Measurements from ENCODE around the gene AP2B1.

Gene AP2B1

DNA sequence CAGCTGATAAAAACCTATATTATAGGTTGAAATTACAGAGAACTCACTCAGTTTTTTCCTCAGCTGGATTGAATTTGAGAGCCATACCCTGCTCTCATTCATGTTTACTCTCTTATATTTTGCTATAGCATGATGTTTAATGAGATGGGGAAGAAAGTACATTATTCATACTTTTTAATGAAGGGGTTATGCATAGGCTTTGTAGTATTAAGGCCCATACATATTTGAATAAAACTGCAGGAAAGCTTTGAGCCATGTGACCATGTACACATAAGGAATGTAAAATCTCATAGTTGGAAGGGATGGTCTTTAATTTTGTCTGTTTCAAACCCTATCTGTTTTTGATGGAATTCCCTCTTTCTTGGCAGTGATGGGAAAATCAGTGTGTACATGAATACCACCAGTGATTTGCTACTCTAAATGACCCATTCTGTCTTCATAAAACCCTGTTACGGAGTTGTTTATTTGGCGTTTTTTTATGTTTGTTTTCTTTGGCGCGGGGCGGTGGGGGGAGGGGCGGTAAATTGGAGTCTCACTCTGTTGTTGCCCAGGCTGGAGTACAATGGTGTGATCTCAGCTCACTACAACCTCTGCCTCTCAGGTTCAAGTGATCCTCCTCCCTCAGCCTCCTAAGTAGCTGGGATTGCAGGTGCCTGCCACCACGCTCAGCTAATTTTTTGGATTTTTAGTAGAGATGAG, 105.5 kb downstream of the AP2B1 start:
- no peak overlapping the region for H3K4me3 ChIP-seq (ENCODE audit: low read depth, low read length)
- ChIA-PET CTCF (interaction anchor here (1.9 kb wide), 1 partner anchor 55 kb away, joined by 8 read pairs; no protein-coding TSS in a partner anchor), POLR2A (no interaction called here)
- H3K4me1 ChIP-seq (ENCODE audit: control insufficient read depth, insufficient read depth, low read length) = no peaks in the 10 kb centered on the region
- H3K36me3 ChIP-seq (ENCODE audit: control insufficient read depth in 2 of 2, insufficient read depth in 1 of 2, low read length in 2 of 2) = peaks cover 44 to 73% of the 10 kb centered on the region in 2 experiments
- TF ChIP-seq ZNF600 (tag by site-specific recombination; IDR thresholded peaks at IDR 0.05) (peak; percentile 30; the same call in 1 of the 2 replicates), OSR2 (tag by site-specific recombination; IDR thresholded peaks at IDR 0.05) (peak; percentile 56), BCL6B (tag by site-specific recombination; IDR thresholded peaks at IDR 0.05) (peak; percentile 20; the same call in 1 of the 2 replicates), ZNF23 (tag by site-specific recombination; IDR thresholded peaks at IDR 0.05; ENCODE audit: borderline replicate concordance) (no peak), ZNF843 (tag by site-specific recombination; IDR thresholded peaks at IDR 0.05) (0 out of 2 replicates have a peak, but pooled peaks have one; percentile 18), REPIN1 (tag by site-specific recombination; IDR thresholded peaks at IDR 0.05; ENCODE audit: low read depth) (no peak), ZNF366 (tag by site-specific recombination; conservative IDR thresholded peaks at IDR 0.05) (no peak), SP2 (tag by site-specific recombination; IDR thresholded peaks at IDR 0.05) (no peak), ZNF2 (tag by site-specific recombination; IDR thresholded peaks at IDR 0.05) (0 out of 2 replicates have a peak, but pooled peaks have one; percentile 23), ZNF707 (tag by site-specific recombination; IDR thresholded peaks at IDR 0.05) (no peak), ZNF548 (tag by site-specific recombination; IDR thresholded peaks at IDR 0.05) (peak; percentile 24; the same call in 1 of the 2 replicates), ZNF19 (tag by site-specific recombination; IDR thresholded peaks at IDR 0.05; ENCODE audit: low read depth) (no peak), ZNF24 (tag by site-specific recombination; IDR thresholded peaks at IDR 0.05) (no peak), ZNF341 (tag by site-specific recombination; IDR thresholded peaks at IDR 0.05; ENCODE audit: low read depth) (no peak), GLIS1 (tag by site-specific recombination; IDR thresholded peaks at IDR 0.05) (no peak)
- TF ChIP-seq, protein P1, sequence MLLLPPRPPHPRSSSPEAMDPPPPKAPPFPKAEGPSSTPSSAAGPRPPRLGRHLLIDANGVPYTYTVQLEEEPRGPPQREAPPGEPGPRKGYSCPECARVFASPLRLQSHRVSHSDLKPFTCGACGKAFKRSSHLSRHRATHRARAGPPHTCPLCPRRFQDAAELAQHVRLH (tag by site-specific recombination; IDR thresholded peaks at IDR 0.05) = 0 out of 2 replicates have a peak, but pooled peaks have one; percentile 17
- TF ChIP-seq, protein P2, sequence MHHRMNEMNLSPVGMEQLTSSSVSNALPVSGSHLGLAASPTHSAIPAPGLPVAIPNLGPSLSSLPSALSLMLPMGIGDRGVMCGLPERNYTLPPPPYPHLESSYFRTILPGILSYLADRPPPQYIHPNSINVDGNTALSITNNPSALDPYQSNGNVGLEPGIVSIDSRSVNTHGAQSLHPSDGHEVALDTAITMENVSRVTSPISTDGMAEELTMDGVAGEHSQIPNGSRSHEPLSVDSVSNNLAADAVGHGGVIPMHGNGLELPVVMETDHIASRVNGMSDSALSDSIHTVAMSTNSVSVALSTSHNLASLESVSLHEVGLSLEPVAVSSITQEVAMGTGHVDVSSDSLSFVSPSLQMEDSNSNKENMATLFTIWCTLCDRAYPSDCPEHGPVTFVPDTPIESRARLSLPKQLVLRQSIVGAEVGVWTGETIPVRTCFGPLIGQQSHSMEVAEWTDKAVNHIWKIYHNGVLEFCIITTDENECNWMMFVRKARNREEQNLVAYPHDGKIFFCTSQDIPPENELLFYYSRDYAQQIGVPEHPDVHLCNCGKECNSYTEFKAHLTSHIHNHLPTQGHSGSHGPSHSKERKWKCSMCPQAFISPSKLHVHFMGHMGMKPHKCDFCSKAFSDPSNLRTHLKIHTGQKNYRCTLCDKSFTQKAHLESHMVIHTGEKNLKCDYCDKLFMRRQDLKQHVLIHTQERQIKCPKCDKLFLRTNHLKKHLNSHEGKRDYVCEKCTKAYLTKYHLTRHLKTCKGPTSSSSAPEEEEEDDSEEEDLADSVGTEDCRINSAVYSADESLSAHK (tag by site-specific recombination; IDR thresholded peaks at IDR 0.05) = peak; percentile 55; the same call in 1 of the 2 replicates
- TF ChIP-seq, protein P3, sequence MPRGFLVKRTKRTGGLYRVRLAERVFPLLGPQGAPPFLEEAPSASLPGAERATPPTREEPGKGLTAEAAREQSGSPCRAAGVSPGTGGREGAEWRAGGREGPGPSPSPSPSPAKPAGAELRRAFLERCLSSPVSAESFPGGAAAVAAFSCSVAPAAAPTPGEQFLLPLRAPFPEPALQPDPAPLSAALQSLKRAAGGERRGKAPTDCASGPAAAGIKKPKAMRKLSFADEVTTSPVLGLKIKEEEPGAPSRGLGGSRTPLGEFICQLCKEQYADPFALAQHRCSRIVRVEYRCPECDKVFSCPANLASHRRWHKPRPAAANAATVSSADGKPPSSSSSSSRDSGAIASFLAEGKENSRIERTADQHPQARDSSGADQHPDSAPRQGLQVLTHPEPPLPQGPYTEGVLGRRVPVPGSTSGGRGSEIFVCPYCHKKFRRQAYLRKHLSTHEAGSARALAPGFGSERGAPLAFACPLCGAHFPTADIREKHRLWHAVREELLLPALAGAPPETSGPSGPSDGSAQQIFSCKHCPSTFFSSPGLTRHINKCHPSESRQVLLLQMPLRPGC (tag by site-specific recombination; IDR thresholded peaks at IDR 0.05) = no peak
- TF ChIP-seq, protein P4, sequence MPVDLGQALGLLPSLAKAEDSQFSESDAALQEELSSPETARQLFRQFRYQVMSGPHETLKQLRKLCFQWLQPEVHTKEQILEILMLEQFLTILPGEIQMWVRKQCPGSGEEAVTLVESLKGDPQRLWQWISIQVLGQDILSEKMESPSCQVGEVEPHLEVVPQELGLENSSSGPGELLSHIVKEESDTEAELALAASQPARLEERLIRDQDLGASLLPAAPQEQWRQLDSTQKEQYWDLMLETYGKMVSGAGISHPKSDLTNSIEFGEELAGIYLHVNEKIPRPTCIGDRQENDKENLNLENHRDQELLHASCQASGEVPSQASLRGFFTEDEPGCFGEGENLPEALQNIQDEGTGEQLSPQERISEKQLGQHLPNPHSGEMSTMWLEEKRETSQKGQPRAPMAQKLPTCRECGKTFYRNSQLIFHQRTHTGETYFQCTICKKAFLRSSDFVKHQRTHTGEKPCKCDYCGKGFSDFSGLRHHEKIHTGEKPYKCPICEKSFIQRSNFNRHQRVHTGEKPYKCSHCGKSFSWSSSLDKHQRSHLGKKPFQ (tag by site-specific recombination; IDR thresholded peaks at IDR 0.05) = peak; percentile 87
- TF ChIP-seq, protein P5, sequence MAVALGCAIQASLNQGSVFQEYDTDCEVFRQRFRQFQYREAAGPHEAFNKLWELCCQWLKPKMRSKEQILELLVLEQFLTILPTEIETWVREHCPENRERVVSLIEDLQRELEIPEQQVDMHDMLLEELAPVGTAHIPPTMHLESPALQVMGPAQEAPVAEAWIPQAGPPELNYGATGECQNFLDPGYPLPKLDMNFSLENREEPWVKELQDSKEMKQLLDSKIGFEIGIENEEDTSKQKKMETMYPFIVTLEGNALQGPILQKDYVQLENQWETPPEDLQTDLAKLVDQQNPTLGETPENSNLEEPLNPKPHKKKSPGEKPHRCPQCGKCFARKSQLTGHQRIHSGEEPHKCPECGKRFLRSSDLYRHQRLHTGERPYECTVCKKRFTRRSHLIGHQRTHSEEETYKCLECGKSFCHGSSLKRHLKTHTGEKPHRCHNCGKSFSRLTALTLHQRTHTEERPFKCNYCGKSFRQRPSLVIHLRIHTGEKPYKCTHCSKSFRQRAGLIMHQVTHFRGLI (tag by site-specific recombination; IDR thresholded peaks at IDR 0.05) = no peak
- TF ChIP-seq, protein P6, sequence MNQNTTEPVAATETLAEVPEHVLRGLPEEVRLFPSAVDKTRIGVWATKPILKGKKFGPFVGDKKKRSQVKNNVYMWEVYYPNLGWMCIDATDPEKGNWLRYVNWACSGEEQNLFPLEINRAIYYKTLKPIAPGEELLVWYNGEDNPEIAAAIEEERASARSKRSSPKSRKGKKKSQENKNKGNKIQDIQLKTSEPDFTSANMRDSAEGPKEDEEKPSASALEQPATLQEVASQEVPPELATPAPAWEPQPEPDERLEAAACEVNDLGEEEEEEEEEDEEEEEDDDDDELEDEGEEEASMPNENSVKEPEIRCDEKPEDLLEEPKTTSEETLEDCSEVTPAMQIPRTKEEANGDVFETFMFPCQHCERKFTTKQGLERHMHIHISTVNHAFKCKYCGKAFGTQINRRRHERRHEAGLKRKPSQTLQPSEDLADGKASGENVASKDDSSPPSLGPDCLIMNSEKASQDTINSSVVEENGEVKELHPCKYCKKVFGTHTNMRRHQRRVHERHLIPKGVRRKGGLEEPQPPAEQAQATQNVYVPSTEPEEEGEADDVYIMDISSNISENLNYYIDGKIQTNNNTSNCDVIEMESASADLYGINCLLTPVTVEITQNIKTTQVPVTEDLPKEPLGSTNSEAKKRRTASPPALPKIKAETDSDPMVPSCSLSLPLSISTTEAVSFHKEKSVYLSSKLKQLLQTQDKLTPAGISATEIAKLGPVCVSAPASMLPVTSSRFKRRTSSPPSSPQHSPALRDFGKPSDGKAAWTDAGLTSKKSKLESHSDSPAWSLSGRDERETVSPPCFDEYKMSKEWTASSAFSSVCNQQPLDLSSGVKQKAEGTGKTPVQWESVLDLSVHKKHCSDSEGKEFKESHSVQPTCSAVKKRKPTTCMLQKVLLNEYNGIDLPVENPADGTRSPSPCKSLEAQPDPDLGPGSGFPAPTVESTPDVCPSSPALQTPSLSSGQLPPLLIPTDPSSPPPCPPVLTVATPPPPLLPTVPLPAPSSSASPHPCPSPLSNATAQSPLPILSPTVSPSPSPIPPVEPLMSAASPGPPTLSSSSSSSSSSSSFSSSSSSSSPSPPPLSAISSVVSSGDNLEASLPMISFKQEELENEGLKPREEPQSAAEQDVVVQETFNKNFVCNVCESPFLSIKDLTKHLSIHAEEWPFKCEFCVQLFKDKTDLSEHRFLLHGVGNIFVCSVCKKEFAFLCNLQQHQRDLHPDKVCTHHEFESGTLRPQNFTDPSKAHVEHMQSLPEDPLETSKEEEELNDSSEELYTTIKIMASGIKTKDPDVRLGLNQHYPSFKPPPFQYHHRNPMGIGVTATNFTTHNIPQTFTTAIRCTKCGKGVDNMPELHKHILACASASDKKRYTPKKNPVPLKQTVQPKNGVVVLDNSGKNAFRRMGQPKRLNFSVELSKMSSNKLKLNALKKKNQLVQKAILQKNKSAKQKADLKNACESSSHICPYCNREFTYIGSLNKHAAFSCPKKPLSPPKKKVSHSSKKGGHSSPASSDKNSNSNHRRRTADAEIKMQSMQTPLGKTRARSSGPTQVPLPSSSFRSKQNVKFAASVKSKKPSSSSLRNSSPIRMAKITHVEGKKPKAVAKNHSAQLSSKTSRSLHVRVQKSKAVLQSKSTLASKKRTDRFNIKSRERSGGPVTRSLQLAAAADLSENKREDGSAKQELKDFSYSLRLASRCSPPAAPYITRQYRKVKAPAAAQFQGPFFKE (tag by site-specific recombination; IDR thresholded peaks at IDR 0.05; ENCODE audit: borderline replicate concordance) = no peak
- no peaks in the 10 kb centered on the region for H3K9me3 ChIP-seq (ENCODE audit: control insufficient read depth, insufficient read depth, low read depth, low read length)
- H3K27ac ChIP-seq (ENCODE audit: extremely low read depth, low read depth, low read length) = no peak overlapping the region
